ENCODE measurements around the gene BIRC7. TPM values are rescaled to one million over a fixed set of nuclear protein-coding genes. Genes with fewer than 3 reads are reported as not detected.
A peak's percentile ranks its signal among the peaks of the same experiment; 100 is the strongest.

The BIRC7 gene
- total RNA-seq, 1 donor from 2014 or later = not detected

- no peak for DNase-seq
- Mint-ChIP-seq H3K9me3 (ENCODE audit: unreplicated experiment) (peaks cover 3% of the 10 kb centered on the region), H3K4me3 (ENCODE audit: unreplicated experiment) (no peak overlapping the region), H3K27ac (ENCODE audit: unreplicated experiment) (no peak overlapping the region), H3K36me3 (ENCODE audit: unreplicated experiment) (no peaks in the 10 kb centered on the region), H3K4me1 (ENCODE audit: low read depth, unreplicated experiment) (peaks cover 17% of the 10 kb centered on the region), H3K27me3 (ENCODE audit: unreplicated experiment) (peaks cover 7% of the 10 kb centered on the region)
- TF ChIP-seq CTCF (IDR thresholded peaks at IDR 0.05; ENCODE audit: partially characterized antibody, unreplicated experiment) = no peak
Observed at GRCh38 chr20:63224412-63225081, 11.2 kb upstream of the BIRC7 start.

GRCh38 chr20:63225082-63225454, 10.6 kb upstream of the BIRC7 start:
- no peaks in the 10 kb centered on the region for H3K36me3 Mint-ChIP-seq (ENCODE audit: unreplicated experiment)
- peaks cover 7% of the 10 kb centered on the region for H3K27me3 Mint-ChIP-seq (ENCODE audit: unreplicated experiment)
- no peak overlapping the region for H3K4me3 Mint-ChIP-seq (ENCODE audit: unreplicated experiment)
- DNase-seq = no peak
- H3K9me3 Mint-ChIP-seq (ENCODE audit: unreplicated experiment) = peaks cover 3% of the 10 kb centered on the region
- H3K27ac Mint-ChIP-seq (ENCODE audit: unreplicated experiment) = no peak overlapping the region
- no peak for TF ChIP-seq CTCF (IDR thresholded peaks at IDR 0.05; ENCODE audit: partially characterized antibody, unreplicated experiment)
- H3K4me1 Mint-ChIP-seq (ENCODE audit: low read depth, unreplicated experiment) = peaks cover 18% of the 10 kb centered on the region

- no peaks in the 10 kb centered on the region for H3K36me3 Mint-ChIP-seq (ENCODE audit: unreplicated experiment)
- H3K27ac Mint-ChIP-seq (ENCODE audit: unreplicated experiment) = no peak overlapping the region
- no peak for TF ChIP-seq CTCF (IDR thresholded peaks at IDR 0.05; ENCODE audit: partially characterized antibody, unreplicated experiment)
- H3K4me3 Mint-ChIP-seq (ENCODE audit: unreplicated experiment) = no peak overlapping the region
- H3K9me3 Mint-ChIP-seq (ENCODE audit: unreplicated experiment) = peaks cover 1% of the 10 kb centered on the region
- peaks cover 23% of the 10 kb centered on the region for H3K4me1 Mint-ChIP-seq (ENCODE audit: low read depth, unreplicated experiment)
- H3K27me3 Mint-ChIP-seq (ENCODE audit: unreplicated experiment) = peaks cover 3% of the 10 kb centered on the region
- DNase-seq = no peak
Observed at GRCh38 chr20:63226042-63226943, 9.4 kb upstream of the BIRC7 start.

- H3K4me3 Mint-ChIP-seq (ENCODE audit: unreplicated experiment) = no peak overlapping the region
- no peak overlapping the region for H3K27ac Mint-ChIP-seq (ENCODE audit: unreplicated experiment)
- no peak for DNase-seq
- peaks cover 4% of the 10 kb centered on the region for H3K9me3 Mint-ChIP-seq (ENCODE audit: unreplicated experiment)
- H3K36me3 Mint-ChIP-seq (ENCODE audit: unreplicated experiment) = no peaks in the 10 kb centered on the region
- peaks cover 23% of the 10 kb centered on the region for H3K4me1 Mint-ChIP-seq (ENCODE audit: low read depth, unreplicated experiment)
- peaks cover 6% of the 10 kb centered on the region for H3K27me3 Mint-ChIP-seq (ENCODE audit: unreplicated experiment)
- TF ChIP-seq CTCF (IDR thresholded peaks at IDR 0.05; ENCODE audit: partially characterized antibody, unreplicated experiment) = no peak
Observed at GRCh38 chr20:63227260-63227659, 8.4 kb upstream of the BIRC7 start.

- TF ChIP-seq CTCF (IDR thresholded peaks at IDR 0.05; ENCODE audit: partially characterized antibody, unreplicated experiment) = no peak
- Mint-ChIP-seq H3K27me3 (ENCODE audit: unreplicated experiment) (peaks cover 6% of the 10 kb centered on the region), H3K9me3 (ENCODE audit: unreplicated experiment) (peaks cover 4% of the 10 kb centered on the region), H3K36me3 (ENCODE audit: unreplicated experiment) (no peaks in the 10 kb centered on the region), H3K27ac (ENCODE audit: unreplicated experiment) (peak overlapping the region; percentile 12), H3K4me3 (ENCODE audit: unreplicated experiment) (no peak overlapping the region), H3K4me1 (ENCODE audit: low read depth, unreplicated experiment) (peaks cover 23% of the 10 kb centered on the region)
- no peak for DNase-seq
Observed at GRCh38 chr20:63228806-63229205, 6.9 kb upstream of the BIRC7 start.

All from glutamatergic neuron (in vitro differentiated cells).